ENCODE measurements around the gene GCLM. TPM values are rescaled to one million over a fixed set of nuclear protein-coding genes. Genes with fewer than 3 reads are reported as not detected.

The GCLM gene
- polyA plus RNA-seq, 2 of the 4 experiments (the other 2 are of a cell fraction): 100 to 163 TPM

- no peak overlapping the region for H3K4me2 ChIP-seq
- no peak overlapping the region for H3K4me3 ChIP-seq
- ChIA-PET CTCF (interaction anchor here (1.8 kb wide), 1 partner anchor 20 kb away, joined by 11 read pairs; the partner anchor contains the start of gene GCLM), POLR2A (no interaction called here)
- DNase-seq (ENCODE audit: low read depth in 1 of 2, low spot score in 1 of 2) (no peak), FAIRE-seq (no peak), ATAC-seq (no peak)
- TF ChIP-seq KDM1A (IDR thresholded peaks at IDR 0.05; ENCODE audit: low read depth) (no peak), FOSB (CRISPR knock-in tag; IDR thresholded peaks at IDR 0.05) (no peak)
- WGBS (ENCODE audit: missing lambda C conversion rate): 92% methylated on average over 6 of the region's 6 CpGs
- H3K27ac ChIP-seq: no peak overlapping the region
- H3K4me1 ChIP-seq: peaks cover 44% of the 10 kb centered on the region; the same call in 2 of the 3 replicates
- H3K9me3 ChIP-seq: no peaks in the 10 kb centered on the region
Observed at GRCh38 chr1:93888900-93889299, 20.3 kb downstream of the GCLM start.

GRCh38 chr1:93882269-93882668, 27.0 kb downstream of the GCLM start:
- CTCF ChIA-PET: no interaction called here
- Histone ChIP-seq H3K4me1 (peaks cover 37% of the 10 kb centered on the region), H3K4me2 (no peak overlapping the region), H3K27ac (no peak overlapping the region), H3K4me3 (no peak overlapping the region), H3K9me3 (no peaks in the 10 kb centered on the region)
- ATAC-seq (peak in 1 of 2 experiments; percentile 2; a peak in 1 of 6 replicates), FAIRE-seq (no peak), DNase-seq (ENCODE audit: low read depth in 1 of 2, low spot score in 1 of 2) (no peak)
- POLR2A ChIA-PET: no interaction called here
- TF ChIP-seq HOXA7 (CRISPR knock-in tag; IDR thresholded peaks at IDR 0.05): 0 out of 2 replicates have a peak, but pooled peaks have one; percentile 48
- TF ChIP-seq POLR2AphosphoS2 (conservative IDR thresholded peaks at IDR 0.05; ENCODE audit: low read length): 0 out of 2 replicates have a peak, but pooled peaks have one; percentile 74
- no peak for TF ChIP-seq RAD21 (conservative IDR thresholded peaks at IDR 0.05 in 1 of 2, IDR thresholded peaks at IDR 0.05 in 1 of 2)
- TF ChIP-seq CEBPB (IDR thresholded peaks at IDR 0.05): no peak
- TF ChIP-seq MAZ (IDR thresholded peaks at IDR 0.05; ENCODE audit: borderline replicate concordance, low read depth, low read length): no peak
- TF ChIP-seq RARB (CRISPR knock-in tag; IDR thresholded peaks at IDR 0.05): no peak
- TF ChIP-seq HMGXB4 (CRISPR knock-in tag; IDR thresholded peaks at IDR 0.05; ENCODE audit: borderline replicate concordance): no peak
- TF ChIP-seq EHMT2 (IDR thresholded peaks at IDR 0.05; ENCODE audit: low read depth): no peak
- TF ChIP-seq ZSCAN20 (CRISPR knock-in tag; IDR thresholded peaks at IDR 0.05): no peak
- no peak for TF ChIP-seq HOXB5 (CRISPR knock-in tag; IDR thresholded peaks at IDR 0.05)
- no peak for TF ChIP-seq JUNB (IDR thresholded peaks at IDR 0.05)
- TF ChIP-seq ESRRA (IDR thresholded peaks at IDR 0.05; ENCODE audit: borderline replicate concordance, low read length): no peak
- WGBS (ENCODE audit: missing lambda C conversion rate): 76% methylated on average over 4 of the region's 4 CpGs

GRCh38 chr1:93880731-93881130, 28.5 kb downstream of the GCLM start:
- no peak for FAIRE-seq
- H3K4me2 ChIP-seq: peak overlapping the region; percentile 89; the same call in 1 of the 3 replicates
- ChIA-PET CTCF (no interaction called here), POLR2A (interaction anchor here (1.1 kb wide), 1 partner anchor 29 kb away, joined by 3 read pairs; the partner anchor contains the start of gene GCLM)
- 79% methylated on average over 2 of the region's 2 CpGs for WGBS (ENCODE audit: missing lambda C conversion rate)
- DNase-seq (ENCODE audit: low read depth in 1 of 2, low spot score in 1 of 2): no peak
- no peak for ATAC-seq
- peaks cover 43% of the 10 kb centered on the region for H3K4me1 ChIP-seq
- H3K4me3 ChIP-seq: no peak overlapping the region
- H3K27ac ChIP-seq: no peak overlapping the region
- TF ChIP-seq CHD2 (IDR thresholded peaks at IDR 0.05; ENCODE audit: low read length, partially characterized antibody): no peak
- TF ChIP-seq CBX2 (IDR thresholded peaks at IDR 0.05; ENCODE audit: borderline replicate concordance, low read depth): no peak
- TF ChIP-seq PBX3 (IDR thresholded peaks at IDR 0.05): no peak
- TF ChIP-seq HOXB13 (CRISPR knock-in tag; IDR thresholded peaks at IDR 0.05; ENCODE audit: low read depth): no peak
- no peak for TF ChIP-seq TFCP2L1 (CRISPR knock-in tag; IDR thresholded peaks at IDR 0.05)
- TF ChIP-seq MAFK (IDR thresholded peaks at IDR 0.05; ENCODE audit: partially characterized antibody): no peak
- TF ChIP-seq ZSCAN20 (CRISPR knock-in tag; IDR thresholded peaks at IDR 0.05): no peak
- TF ChIP-seq CTCF (IDR thresholded peaks at IDR 0.05): no peak
- TF ChIP-seq POLR2A (IDR thresholded peaks at IDR 0.05; ENCODE audit: low read length): no peak
- TF ChIP-seq RAD21 (conservative IDR thresholded peaks at IDR 0.05 in 1 of 2, IDR thresholded peaks at IDR 0.05 in 1 of 2): no peak
- no peak for TF ChIP-seq CEBPB (IDR thresholded peaks at IDR 0.05)
- no peak for TF ChIP-seq PHF8 (IDR thresholded peaks at IDR 0.05; ENCODE audit: borderline replicate concordance, low read depth)
- TF ChIP-seq HOXB5 (CRISPR knock-in tag; IDR thresholded peaks at IDR 0.05): no peak
- TF ChIP-seq MYC (IDR thresholded peaks at IDR 0.05; ENCODE audit: borderline replicate concordance, low read length): no peak
- no peak for TF ChIP-seq JUN (IDR thresholded peaks at IDR 0.05)
- no peak for TF ChIP-seq POLR2AphosphoS2 (conservative IDR thresholded peaks at IDR 0.05; ENCODE audit: low read length)
- no peak for TF ChIP-seq RNF2 (IDR thresholded peaks at IDR 0.05; ENCODE audit: borderline replicate concordance, low read depth)
- TF ChIP-seq FOSL2 (IDR thresholded peaks at IDR 0.05): no peak
- TF ChIP-seq FOSL2 (CRISPR knock-in tag; IDR thresholded peaks at IDR 0.05): no peak
- H3K9me3 ChIP-seq: no peaks in the 10 kb centered on the region

All from A549 (cell line).